Ectodermal cell (in vitro differentiated cells): Measurements from ENCODE around the gene PROM2.

Experiments used
- H3K27ac ChIP-seq: 2 replicates; pipeline ENCODE4 v1.7.0; 2013; ENCODE audit warnings: mild to moderate bottlenecking, low read depth, low read length; ENCODE audit not compliant: insufficient read depth, poor library complexity, severe bottlenecking
- H3K27me3 ChIP-seq: 2 replicates; pipeline ENCODE4 v1.7.0; 2013; ENCODE audit warnings: mild to moderate bottlenecking, low read length; ENCODE audit not compliant: insufficient read depth, control insufficient read depth, poor library complexity, severe bottlenecking
- H3K36me3 ChIP-seq: one replicate; pipeline ENCODE4 v1.7.0; 2013; ENCODE audit warnings: low read length; ENCODE audit not compliant: control insufficient read depth, insufficient read depth
- H3K4me1 ChIP-seq: one replicate; pipeline ENCODE4 v1.7.0; 2013; ENCODE audit warnings: low read length; ENCODE audit not compliant: control insufficient read depth, insufficient read depth
- H3K4me3 ChIP-seq: 2 replicates; pipeline ENCODE4 v1.7.0; 2013; ENCODE audit warnings: low read depth, low read length, control low read depth; ENCODE audit not compliant: insufficient read depth
- H3K9me3 ChIP-seq: 2 replicates; pipeline ENCODE4 v1.7.0; 2013; ENCODE audit warnings: mild to moderate bottlenecking, low read length, moderate library complexity; ENCODE audit not compliant: control insufficient read depth
- WGBS, 2 experiments: methylation state at CpG; one replicate each; pipeline ENCODE4 v1.1.7; 2013; ENCODE audit warnings: missing lambda C conversion rate in 2 of 2; 5-methylcytosine and 5-hydroxymethylcytosine counted together

The PROM2 gene

DNA sequence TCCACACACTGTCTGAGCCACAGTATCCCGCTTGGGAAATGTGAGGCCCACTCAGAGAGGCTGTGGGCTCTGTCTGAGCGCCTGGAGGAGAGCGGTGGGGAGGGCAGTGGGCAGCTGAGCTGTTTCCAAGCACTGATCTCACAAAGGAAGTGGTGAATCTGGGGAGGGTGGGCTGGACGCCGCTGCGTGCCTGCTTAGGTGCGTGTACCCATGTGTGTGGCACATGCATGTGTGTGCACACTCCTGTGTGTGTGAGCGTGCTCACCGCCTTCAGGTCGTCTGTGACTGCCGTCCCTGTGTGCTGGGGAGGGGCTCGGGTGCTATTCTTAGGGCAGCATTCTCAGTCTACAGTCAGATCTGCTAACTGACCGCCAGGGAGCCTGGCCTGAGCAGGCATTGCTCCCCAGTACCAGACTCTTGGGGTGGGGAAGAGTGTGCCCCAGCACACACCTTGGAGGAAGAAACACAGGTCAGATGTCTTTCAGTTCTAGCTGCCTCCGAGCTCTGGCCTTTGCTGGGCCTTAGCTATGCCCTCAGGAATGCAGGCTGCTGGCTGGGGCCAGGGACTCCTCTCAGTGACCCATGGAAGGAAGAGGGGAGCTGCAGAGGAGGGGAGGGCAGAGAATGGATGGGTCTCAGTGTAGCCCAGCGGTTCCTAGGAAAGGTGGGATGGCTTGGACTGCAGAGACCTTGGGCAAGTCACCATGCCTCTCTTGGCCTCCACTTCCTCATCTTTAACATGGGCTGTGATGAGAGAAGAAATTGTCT is 54.3 kb downstream of the PROM2 start:
- no peak overlapping the region for H3K4me3 ChIP-seq
- H3K27me3 ChIP-seq, result no peaks in the 10 kb centered on the region
- H3K27ac ChIP-seq, result no peak overlapping the region
- H3K9me3 ChIP-seq, result no peaks in the 10 kb centered on the region
- H3K36me3 ChIP-seq, result no peaks in the 10 kb centered on the region
- 91 to 92% methylated on average over 15 of the region's 15 CpGs for WGBS, 2 experiments
- peaks cover 6% of the 10 kb centered on the region for H3K4me1 ChIP-seq

DNA sequence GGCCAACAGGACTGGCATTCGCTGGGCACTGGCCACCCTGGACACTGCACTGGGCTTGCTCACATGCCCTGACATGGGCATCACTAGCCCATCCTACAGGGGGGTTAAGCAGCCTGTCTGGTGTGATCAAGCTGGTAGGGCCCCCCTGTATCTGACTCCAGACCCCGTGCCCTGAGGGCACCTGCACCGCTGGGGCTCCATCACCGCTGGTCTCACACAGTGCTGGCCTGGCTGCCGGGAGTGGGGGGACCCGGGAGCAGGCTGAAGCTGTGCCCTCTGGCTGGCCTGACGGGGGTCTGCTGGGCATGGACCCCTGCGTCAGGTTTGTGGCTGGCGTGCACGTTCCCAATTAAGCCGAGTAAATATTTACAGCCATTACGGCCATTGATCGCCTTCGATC is 55.2 kb downstream of the PROM2 start:
- Histone ChIP-seq H3K36me3 (no peaks in the 10 kb centered on the region), H3K27ac (no peak overlapping the region), H3K9me3 (no peaks in the 10 kb centered on the region), H3K27me3 (no peaks in the 10 kb centered on the region), H3K4me1 (peaks cover 6% of the 10 kb centered on the region), H3K4me3 (no peak overlapping the region)
- WGBS, 2 experiments, result 93 to 95% methylated on average over 14 of the region's 14 CpGs

GRCh38 chr2:95329891-95330793 is 55.9 kb downstream of the PROM2 start:
- H3K4me1 ChIP-seq, result peaks cover 6% of the 10 kb centered on the region
- no peaks in the 10 kb centered on the region for H3K9me3 ChIP-seq
- no peaks in the 10 kb centered on the region for H3K36me3 ChIP-seq
- no peaks in the 10 kb centered on the region for H3K27me3 ChIP-seq
- WGBS, 2 experiments, result 90% methylated on average over 23 of the region's 23 CpGs
- no peak overlapping the region for H3K27ac ChIP-seq
- H3K4me3 ChIP-seq, result no peak overlapping the region

- H3K9me3 ChIP-seq, result no peaks in the 10 kb centered on the region
- WGBS, 2 experiments, result 80 to 81% methylated on average over 11 of the region's 11 CpGs
- no peaks in the 10 kb centered on the region for H3K36me3 ChIP-seq
- H3K27me3 ChIP-seq, result no peaks in the 10 kb centered on the region
- peaks cover 6% of the 10 kb centered on the region for H3K4me1 ChIP-seq
- no peak overlapping the region for H3K27ac ChIP-seq
- H3K4me3 ChIP-seq, result no peak overlapping the region
These were observed 56.6 kb downstream of the PROM2 start for GRCh38 chr2:95330794-95331338.

- Histone ChIP-seq H3K36me3 (no peaks in the 10 kb centered on the region), H3K27me3 (no peaks in the 10 kb centered on the region), H3K9me3 (no peaks in the 10 kb centered on the region), H3K27ac (no peak overlapping the region), H3K4me1 (peaks cover 6% of the 10 kb centered on the region), H3K4me3 (no peak overlapping the region)
- 95% methylated on average over 10 of the region's 10 CpGs for WGBS, 2 experiments
These were observed 57.4 kb downstream of the PROM2 start for GRCh38 chr2:95331606-95332005.

GRCh38 chr2:95332036-95332435 is 57.8 kb downstream of the PROM2 start:
- Histone ChIP-seq H3K4me1 (peaks cover 6% of the 10 kb centered on the region), H3K36me3 (no peaks in the 10 kb centered on the region), H3K27ac (no peak overlapping the region), H3K27me3 (no peaks in the 10 kb centered on the region), H3K4me3 (no peak overlapping the region), H3K9me3 (no peaks in the 10 kb centered on the region)
- 95% methylated on average over 8 of the region's 8 CpGs for WGBS, 2 experiments

- Histone ChIP-seq H3K36me3 (no peaks in the 10 kb centered on the region), H3K4me1 (peaks cover 6% of the 10 kb centered on the region), H3K9me3 (no peaks in the 10 kb centered on the region), H3K27me3 (no peaks in the 10 kb centered on the region), H3K4me3 (no peak overlapping the region), H3K27ac (no peak overlapping the region)
- 93 to 96% methylated on average over 7 of the region's 7 CpGs for WGBS, 2 experiments
These were observed 58.8 kb downstream of the PROM2 start for GRCh38 chr2:95333056-95333455.

DNA sequence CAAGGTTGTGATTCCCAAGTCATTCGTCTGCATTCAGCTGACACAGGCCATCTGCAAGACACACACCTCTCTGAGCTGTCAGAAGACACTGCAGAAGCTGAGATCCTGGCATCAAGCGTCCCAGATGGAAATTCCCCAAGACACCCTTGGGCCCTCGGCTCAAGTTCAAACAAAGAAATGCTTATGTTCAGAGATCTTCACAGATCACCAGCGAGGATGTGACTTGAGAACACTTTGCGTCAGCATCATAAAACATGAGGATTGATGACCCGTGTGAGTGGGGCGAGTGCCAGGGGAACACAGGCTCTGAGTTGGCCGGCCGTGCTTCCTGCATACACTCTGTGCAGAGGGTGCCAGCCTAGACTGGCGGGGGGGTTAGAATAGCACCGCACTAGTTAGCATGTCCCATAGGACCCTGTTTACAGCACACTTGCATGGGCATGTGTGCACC is 59.7 kb downstream of the PROM2 start:
- Histone ChIP-seq H3K4me3 (no peak overlapping the region), H3K9me3 (no peaks in the 10 kb centered on the region), H3K27me3 (no peaks in the 10 kb centered on the region), H3K27ac (no peak overlapping the region), H3K4me1 (peaks cover 6% of the 10 kb centered on the region), H3K36me3 (no peaks in the 10 kb centered on the region)
- 90% methylated on average over 11 of the region's 11 CpGs for WGBS, 2 experiments

GRCh38 chr2:95334916-95335641 is 60.8 kb downstream of the PROM2 start:
- Histone ChIP-seq H3K9me3 (no peaks in the 10 kb centered on the region), H3K27ac (no peak overlapping the region), H3K27me3 (no peaks in the 10 kb centered on the region), H3K4me1 (peaks cover 6% of the 10 kb centered on the region), H3K4me3 (no peak overlapping the region), H3K36me3 (no peaks in the 10 kb centered on the region)
- WGBS, 2 experiments, result 94 to 97% methylated on average over 1 of the region's 1 CpG
